VCaP (cell line): ENCODE data around the gene RBL2.
"Not testable (repeated sequence)": the region's sequence is repeated elsewhere in the genome, so short reads cannot be mapped to it uniquely, and the experiment has no call there.

Experiments used
- H3K27ac ChIP-seq: fragments of 450-650 bp; 2 replicates; pipeline ENCODE4 v1.5.1; 2017
- CTCF ChIP-seq: fragments of 450-650 bp; conservative IDR thresholded peaks from 2 replicates; pipeline ENCODE4 v1.5.1; 2017; ENCODE audit warnings: mild to moderate bottlenecking, moderate library complexity

Gene RBL2

GRCh38 chr16:53434377-53435065 is at the start of gene RBL2:
RBL2 (plus strand) TSS chr16:53434471; CDS start chr16:53434557, 86 bp downstream.
- TF ChIP-seq CTCF: no peak

GRCh38 chr16:53384610-53385009 is 49.7 kb upstream of the RBL2 start:
- not testable (repeated sequence) for H3K27ac ChIP-seq

More at GRCh38 chr16:53434377-53435065, at the start of gene RBL2:
- H3K27ac ChIP-seq: peak within 1 kb of the TSS; percentile 82

GRCh38 chr16:53404959-53405358 is 29.3 kb upstream of the RBL2 start:
- peak; percentile 38 for TF ChIP-seq CTCF

GRCh38 chr16:53412549-53412948 is 21.7 kb upstream of the RBL2 start:
- no peak for TF ChIP-seq CTCF
- no peak overlapping the region for H3K27ac ChIP-seq

More at GRCh38 chr16:53404959-53405358, 29.3 kb upstream of the RBL2 start:
- H3K27ac ChIP-seq: no peak overlapping the region

- no peak for TF ChIP-seq CTCF
Measured at GRCh38 chr16:53413864-53414263, 20.4 kb upstream of the RBL2 start.

GRCh38 chr16:53414381-53414780 is 19.9 kb upstream of the RBL2 start:
- no peak for TF ChIP-seq CTCF
- no peak overlapping the region for H3K27ac ChIP-seq

More at GRCh38 chr16:53413864-53414263, 20.4 kb upstream of the RBL2 start:
- H3K27ac ChIP-seq: no peak overlapping the region

- H3K27ac ChIP-seq: no peak overlapping the region
- TF ChIP-seq CTCF: peak; percentile 56
Measured at GRCh38 chr16:53415504-53415903, 18.8 kb upstream of the RBL2 start.

- TF ChIP-seq CTCF: no peak
- no peak overlapping the region for H3K27ac ChIP-seq
Measured at GRCh38 chr16:53417011-53417410, 17.3 kb upstream of the RBL2 start.
